Inflammatory macrophage treated with lipopolysaccharide for 1 hour (primary cell): Measurements from ENCODE around the gene MAGEB17.
"Not testable (repeated sequence)": the region's sequence is repeated elsewhere in the genome, so short reads cannot be mapped to it uniquely, and the experiment has no call there.

Source experiments
- DNase-seq, 2 donors: peaks; one replicate each; pipeline ENCODE4 v3.0.0-alpha.2; 2020 to 2022

MAGEB17 gene

GRCh38 chrX:16167181-16167580 is at the start of gene MAGEB17:
Gene MAGEB17, plus strand, starts transcription at chrX:16167481. Its CDS starts 2,902 bp downstream, at chrX:16170383.
- no peak for DNase-seq

- peak; percentile 16 to 67 for DNase-seq
Measured at GRCh38 chrX:16119353-16120220, 47.7 kb upstream of the MAGEB17 start.

DNA sequence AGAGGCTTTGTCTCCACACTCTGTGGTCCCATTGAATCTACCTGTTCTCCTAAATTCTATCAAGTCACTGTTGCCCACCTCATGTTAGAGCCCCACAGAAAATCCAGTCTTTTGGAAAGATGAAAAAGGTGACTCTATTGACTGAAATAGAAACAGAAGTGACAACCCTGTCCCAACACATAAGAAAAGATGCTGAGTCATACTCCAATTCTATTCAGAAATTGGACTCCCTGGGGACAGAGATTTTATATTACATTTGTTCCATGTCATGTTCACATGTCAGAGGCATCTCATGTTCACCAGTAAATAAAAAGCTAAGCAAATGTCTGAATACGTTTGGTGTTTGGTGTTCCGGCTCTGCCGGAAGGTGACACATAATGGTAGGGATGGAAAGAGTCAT is 46.9 kb upstream of the MAGEB17 start:
- no peak for DNase-seq

- DNase-seq, result peak; percentile 58 to 78
Measured at GRCh38 chrX:16123222-16123786, 44.0 kb upstream of the MAGEB17 start, which contains the start of gene GRPR. Gene GRPR, plus strand, starts transcription at chrX:16123565. Its CDS starts 389 bp downstream, at chrX:16123954.

- DNase-seq, result no peak
Measured at GRCh38 chrX:16124201-16124600, 43.1 kb upstream of the MAGEB17 start.

DNA sequence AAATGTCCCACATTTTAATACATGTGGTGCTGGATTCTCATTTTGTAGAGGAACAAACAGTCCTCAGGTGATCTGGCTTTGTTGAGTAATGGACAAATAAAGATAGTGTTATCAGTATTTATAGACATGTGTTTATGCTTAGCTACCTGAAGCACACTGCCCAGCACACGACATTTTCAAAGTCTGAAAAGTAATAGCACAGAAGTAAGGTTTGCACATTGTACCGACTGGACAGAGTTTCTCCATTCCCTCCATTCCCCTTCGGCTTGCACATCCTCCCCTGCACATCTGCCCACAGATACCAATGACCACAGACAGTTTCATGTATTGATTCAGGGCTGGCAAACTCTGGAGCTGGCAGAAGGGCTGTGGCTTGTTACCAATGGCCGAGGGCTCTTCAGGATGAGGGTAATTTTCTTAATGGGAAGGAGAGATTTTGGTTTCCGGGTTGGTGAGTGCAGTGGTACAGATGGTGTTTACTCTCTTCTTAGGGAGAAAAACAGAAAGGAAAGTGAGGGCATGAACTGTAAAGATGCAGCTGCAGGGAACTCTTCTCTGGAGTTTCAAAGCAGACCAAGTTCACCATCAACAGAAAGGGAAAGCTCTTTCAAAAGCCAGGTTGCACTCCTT is 41.6 kb upstream of the MAGEB17 start:
- DNase-seq, result no peak

DNA sequence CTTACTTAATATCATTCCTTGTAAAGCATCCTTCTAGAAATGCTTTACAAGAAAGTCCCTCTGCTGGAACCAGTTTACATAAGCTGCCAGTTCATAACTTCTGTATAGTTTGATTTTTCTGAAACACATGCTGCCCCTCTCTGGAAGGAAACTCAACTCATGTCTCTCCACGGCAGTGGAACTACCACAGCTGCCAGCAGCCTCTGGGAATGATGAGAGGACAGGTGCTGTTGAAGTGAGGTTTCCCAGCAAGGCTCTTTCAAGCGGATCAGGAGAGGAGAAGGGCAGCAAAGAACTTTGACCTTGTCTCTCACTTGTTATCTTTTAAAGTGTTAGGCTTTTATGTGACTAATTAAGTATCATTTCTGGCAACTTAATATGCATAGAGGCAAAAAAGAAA is 36.6 kb upstream of the MAGEB17 start:
- no peak for DNase-seq

- no peak for DNase-seq
Measured at GRCh38 chrX:16134936-16135335, 32.3 kb upstream of the MAGEB17 start.

GRCh38 chrX:16136080-16136479 is 31.2 kb upstream of the MAGEB17 start:
- DNase-seq, result no peak

GRCh38 chrX:16137416-16138107 is 29.7 kb upstream of the MAGEB17 start:
- DNase-seq, result peak in 1 of 2 donors; percentile 27

GRCh38 chrX:16138108-16138427 is 29.2 kb upstream of the MAGEB17 start:
- no peak for DNase-seq

DNA sequence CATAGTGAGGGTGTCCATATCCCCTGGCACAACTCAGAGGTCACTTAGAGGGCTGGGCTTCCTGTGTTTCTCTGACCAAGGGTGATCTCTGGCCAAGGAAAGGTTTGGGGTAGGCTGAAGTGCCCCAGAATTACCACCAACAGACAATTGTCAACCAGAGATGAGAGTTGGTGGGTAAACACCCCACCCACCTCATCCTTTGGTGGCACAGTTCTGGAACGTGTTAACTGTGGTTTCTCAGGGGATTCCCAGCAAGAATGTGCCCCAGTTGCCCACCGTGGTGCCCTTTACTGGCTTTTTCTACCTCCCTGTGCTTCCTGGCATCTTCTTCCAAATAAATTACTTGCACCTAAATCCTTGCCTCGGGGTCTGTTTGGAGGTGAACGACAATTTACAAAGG is 26.8 kb upstream of the MAGEB17 start:
- no peak for DNase-seq

- DNase-seq, result no peak
Measured at GRCh38 chrX:16140983-16141382, 26.3 kb upstream of the MAGEB17 start.

DNA sequence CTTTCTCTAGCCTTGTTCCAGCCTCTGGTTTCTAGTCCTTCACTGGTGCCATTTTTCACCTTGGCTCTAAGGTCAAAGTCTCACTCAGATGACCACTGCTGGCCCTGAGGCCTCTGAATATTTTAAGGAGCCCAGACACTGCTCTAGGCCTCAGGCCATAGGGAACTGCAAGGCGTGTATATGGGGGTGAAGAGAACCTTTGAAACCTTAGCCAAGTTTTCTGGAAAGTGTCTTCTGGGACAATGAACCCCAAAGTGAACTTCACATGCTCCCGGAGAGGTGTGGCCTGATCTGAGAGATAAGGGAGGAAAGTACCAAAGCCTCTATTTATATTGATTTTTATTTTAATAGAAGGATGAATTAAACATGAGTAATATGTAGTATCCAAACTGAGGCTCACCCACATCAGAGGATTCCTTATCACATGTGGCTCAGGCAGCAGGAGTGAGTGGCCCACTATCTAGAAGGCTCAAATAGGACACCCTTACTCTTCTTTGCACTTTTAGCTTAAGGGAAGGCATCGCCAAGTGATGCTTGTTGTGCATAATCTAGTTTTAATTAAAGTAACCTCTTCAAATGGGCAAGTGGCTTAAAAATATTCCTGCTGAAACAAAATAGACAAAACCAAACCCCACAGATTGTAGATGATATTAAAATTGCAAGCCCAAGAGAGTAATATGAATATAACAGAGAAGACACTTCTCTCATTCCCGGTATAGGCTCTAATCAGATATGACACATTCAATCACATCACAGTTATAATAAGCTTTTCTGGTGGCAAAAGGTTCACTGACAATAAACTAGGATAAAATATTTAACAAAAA is 25.6 kb upstream of the MAGEB17 start:
- DNase-seq, result no peak

DNA sequence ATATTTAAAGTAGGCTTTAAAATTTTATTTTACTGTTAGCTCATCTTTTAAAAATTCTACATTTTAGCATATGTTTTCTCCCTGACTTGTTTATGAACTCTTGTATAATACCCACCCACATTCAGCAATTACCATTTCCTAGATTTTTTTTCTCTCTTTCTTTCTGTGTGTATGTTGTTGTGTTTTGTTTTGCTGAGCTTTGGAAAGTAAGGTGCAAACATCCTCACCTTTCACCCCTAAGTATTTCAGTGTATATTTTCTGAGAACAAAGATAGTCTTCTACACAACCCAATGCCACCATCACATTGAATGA is 25.1 kb upstream of the MAGEB17 start:
- DNase-seq, result no peak

- DNase-seq, result no peak
Measured at GRCh38 chrX:16143968-16144367, 23.3 kb upstream of the MAGEB17 start.

- DNase-seq, result no peak
Measured at GRCh38 chrX:16144420-16144819, 22.9 kb upstream of the MAGEB17 start.

DNA sequence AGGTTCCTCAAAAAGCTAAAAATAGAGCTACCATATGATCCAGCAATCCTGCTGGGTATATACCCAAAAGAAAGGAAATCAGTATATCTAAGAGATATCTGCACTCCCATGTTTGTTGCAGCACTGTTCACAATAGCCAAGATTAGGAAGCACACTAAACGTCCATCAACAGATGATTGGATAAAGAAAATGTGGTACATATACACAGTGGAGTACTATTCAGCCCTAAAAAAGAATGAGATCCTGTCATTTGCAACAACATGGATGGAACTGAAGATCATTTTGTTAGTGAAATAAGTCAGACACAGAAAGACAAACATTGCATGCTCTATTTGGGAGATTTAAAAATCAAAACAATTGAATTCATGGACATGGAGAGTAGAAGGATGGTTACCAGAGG is 22.2 kb upstream of the MAGEB17 start:
- DNase-seq, result not testable (repeated sequence)

DNA sequence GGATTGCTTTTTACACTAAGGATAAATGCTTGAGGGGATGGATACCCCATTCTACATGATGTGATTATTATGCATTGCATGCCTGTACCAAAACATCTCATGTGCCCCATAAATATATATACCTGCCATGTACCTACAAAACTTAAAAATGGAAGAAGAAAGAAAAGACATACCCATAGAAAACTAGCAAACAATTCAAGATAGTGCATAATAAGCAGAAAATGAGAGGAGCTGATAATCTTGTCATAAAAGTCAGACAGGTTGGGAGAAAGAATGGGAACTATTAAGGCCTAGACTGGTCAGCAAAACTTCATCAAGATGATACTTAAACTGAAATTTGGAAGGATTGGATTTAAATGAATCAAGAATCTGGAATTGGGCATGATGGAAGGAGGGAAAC is 21.6 kb upstream of the MAGEB17 start:
- DNase-seq, result no peak

DNA sequence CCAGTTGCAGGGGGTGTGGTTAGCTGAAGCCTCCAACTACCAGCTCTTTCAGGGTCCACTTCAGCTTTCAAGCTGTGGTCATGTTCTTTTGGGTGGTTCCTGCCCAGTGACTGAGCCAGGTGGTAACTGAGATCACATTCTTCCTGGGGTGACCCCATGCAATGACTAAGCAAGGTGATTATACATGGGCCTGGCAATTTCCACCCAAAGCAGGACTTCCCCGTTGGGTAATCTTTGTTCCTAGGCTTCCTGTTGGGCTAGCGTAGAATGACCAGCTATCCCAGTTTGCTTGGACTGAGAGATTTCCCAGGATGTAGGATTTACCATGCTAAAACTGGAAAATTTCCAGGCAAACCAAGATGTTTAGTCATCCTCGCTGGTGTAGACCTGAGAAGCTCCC is 18.4 kb upstream of the MAGEB17 start:
- no peak for DNase-seq

DNA sequence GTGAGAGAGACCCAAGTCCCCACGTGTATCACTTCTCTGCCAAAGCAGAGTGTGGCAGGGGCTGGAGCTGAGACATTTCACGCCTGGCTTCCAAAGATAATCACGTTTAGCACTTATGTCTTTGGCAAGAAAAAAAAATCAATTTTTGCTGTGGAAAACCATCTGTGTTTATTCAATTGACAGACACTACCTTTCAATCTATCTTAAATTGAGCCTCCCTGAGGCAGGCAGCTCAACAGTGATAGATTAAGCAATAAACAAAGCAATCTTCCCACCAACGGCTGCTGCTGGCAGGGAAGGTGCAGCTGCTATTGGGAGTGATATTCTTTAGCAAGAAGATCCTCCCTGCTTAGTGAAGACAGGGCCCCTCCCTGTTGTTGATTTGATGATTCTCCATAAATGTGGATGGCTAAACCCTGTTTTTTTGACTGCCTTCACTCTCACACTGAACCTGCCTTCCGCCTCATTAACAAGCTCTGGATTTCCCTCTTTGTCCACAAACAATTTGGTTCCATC is 11.6 kb upstream of the MAGEB17 start:
- no peak for DNase-seq

DNA sequence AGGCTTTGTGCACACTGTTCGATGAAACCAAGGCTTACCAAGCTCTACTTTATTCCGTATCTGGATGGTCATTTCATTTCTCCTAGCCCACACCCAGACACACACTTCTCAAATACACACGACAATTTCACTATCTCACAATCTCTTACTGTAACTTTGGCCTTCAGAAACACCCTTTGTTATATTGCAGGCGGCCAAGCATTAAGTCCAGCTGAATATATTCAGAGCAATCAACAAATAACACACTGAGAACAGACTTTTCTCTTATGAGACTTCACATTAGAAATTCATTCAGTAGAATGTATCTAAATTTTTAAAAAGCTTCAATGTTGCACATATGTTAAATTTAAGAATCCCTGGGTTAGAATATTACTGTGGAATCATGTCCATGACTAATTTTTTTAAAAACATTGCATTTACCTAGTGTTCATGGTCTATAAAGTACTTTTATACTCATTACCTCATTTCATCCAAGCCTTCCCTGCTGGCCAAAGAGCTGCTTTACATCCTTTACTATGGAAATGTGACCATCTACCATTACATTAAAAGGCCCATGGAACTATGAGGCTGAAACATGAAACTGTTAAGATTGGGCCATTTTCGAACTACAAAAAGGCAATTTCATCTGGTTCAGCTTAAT is 10.5 kb upstream of the MAGEB17 start:
- DNase-seq, result no peak
